ENCODE measurements around the gene ST6GALNAC2.
"Not testable (repeated sequence)": the region's sequence is repeated elsewhere in the genome, so short reads cannot be mapped to it uniquely, and the experiment has no call there.

The ST6GALNAC2 gene

DNA sequence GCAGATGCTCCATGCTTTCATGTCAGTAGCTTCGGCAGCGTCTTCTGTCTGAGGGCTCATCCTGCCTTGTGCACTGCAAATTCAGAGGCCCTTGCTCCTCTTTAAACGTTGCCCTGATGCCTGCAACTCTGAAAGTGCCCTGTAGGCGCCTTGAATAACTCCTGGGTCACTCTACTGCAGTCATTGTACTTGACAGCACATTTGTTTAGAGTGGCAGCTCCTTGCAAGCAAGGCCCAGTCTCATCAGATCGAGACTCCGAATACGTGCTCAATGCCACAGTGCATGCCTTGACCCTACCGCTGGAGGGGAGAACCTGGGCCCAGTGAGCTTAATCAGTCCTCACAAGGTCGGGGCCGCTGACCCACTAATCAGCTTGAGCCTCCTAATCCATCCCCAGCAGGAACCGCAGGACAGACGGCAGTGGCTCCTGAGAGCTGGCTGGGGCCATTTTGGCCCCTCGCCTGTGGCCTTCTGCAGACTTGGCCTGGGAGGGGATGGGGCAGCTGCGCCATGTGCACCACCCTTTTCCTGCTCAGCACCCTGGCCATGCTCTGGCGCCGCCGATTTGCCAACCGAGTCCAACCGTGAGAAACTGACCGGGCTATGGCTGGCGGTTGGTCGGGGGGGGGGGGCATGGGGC is 45.9 kb downstream of the ST6GALNAC2 start, which contains the start of gene PRCD:
TSS of gene PRCD (plus strand) at position 414 of the 641 bp plus-strand sequence. CDS start at position 512, 98 bp downstream.
- DNase-seq (ENCODE audit: low spot score), result no peak

DNA sequence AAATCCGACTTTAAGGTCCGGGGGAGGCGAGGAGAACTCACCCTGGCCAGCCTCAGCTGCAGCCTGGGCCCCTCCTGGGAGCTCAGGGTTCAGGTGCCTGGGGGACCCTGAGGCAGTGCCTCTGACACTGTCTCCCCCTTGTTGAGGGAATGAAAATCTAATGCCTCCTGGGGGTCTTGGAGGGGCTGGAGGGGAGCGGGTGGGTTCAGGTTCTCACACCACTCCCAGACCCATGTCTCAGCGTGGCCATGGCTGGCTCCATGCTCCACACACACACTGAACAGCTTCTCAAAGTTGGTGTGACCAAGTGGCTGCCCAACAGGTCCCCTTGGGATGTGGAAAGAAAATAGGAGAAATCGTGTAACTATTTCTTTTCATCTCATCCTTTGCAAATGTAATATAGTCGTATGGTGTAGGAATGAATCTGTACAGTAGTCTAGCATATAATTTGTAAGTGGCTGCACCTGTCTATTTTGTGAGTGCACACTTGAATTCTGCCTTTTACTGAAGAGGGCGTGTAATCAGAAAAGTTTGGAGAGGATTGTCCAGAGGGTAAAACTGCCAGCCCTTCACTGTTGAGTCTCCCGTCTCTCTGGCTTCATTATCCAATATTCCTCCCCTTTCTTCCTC is 46.6 kb downstream of the ST6GALNAC2 start:
- DNase-seq (ENCODE audit: low spot score), result no peak

DNA sequence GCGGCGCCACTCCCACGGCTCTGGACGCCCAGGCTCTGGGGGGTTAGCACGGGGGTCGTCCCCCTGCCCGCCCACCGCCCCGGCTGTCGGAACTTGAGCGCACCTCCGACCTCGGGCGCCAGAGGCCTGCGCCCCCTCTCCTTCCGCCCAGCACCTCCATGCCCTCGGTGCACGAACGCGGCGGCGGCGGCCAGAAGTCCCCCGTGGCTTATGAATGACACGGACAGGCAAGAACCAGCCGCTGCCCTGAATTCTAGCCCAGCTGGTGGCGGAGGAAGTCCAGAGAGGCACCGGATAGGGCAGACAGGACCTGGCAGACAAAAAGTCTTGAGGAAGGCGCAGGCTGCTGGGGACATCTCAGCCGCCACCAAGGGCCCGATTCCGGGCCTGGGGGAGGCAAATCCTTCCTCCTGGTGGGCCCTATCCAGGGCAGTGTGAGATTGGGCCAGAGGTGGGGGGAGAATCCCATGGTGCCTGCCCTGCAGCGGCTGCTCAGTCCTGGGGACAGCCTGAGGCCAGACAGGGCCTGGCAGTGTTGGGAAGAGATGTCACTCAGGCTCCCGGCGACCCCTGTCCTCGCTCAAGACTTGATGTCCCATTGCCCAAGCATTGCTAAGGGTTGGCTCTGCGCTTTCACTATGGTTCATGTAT is 47.3 kb downstream of the ST6GALNAC2 start:
- DNase-seq (ENCODE audit: low spot score), result no peak

DNA sequence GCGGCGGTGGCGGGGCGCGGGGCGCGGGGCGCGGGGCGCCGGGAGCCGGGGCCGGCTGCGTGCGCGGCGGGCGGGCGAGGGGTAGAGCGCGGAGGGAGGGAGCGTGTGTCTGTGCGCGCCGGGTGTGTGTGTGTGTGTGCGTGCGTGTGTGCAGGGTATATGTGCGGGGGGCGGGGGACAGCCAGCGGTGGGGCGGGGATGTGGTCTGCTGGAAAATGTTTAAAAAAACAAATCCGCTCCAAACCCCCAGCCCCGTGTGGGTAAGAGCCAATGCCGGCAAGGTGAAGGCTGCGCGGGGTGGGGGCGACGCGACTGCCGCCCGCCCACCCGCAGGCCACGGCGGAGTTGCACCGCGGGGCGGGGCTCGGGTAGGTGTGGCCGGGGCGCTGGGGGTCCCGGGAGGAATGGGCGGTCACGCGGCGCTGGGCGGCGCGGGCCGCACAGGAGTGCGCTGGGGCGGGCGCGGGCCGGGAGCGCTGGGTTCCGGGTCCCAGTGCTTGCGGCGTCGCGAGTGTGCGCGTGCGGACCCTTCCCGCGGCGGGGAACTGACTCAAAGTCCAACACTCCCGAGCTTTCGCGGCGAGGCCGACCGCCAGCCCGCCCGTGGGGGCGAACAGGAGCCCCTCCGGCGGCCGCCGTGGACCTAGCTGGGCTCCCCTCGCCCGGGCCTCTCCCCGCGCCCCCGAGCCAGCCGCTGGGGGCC is 47.9 kb downstream of the ST6GALNAC2 start, which contains the start of gene CYGB:
TSS of gene CYGB (minus strand) at position 132 of the 703 bp plus-strand sequence. CDS start 167 bp downstream, outside the sequence.
- DNase-seq (ENCODE audit: low spot score), result no peak

DNA sequence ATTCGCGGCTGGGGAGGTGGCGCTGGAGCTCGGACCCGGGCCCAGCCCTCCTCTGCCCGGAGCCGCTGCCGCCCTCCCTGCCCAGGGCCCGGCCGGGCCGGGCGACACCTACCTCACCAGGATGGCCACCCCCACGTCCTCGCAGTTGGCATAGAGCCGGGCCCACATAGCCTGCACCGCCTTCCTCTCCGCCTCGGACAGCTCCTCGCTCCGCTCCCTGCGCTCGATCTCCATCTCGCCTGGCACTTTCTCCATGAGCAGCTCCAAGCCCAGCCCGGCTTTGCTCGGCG is 48.4 kb downstream of the ST6GALNAC2 start:
- no peak for DNase-seq (ENCODE audit: low spot score)

DNA sequence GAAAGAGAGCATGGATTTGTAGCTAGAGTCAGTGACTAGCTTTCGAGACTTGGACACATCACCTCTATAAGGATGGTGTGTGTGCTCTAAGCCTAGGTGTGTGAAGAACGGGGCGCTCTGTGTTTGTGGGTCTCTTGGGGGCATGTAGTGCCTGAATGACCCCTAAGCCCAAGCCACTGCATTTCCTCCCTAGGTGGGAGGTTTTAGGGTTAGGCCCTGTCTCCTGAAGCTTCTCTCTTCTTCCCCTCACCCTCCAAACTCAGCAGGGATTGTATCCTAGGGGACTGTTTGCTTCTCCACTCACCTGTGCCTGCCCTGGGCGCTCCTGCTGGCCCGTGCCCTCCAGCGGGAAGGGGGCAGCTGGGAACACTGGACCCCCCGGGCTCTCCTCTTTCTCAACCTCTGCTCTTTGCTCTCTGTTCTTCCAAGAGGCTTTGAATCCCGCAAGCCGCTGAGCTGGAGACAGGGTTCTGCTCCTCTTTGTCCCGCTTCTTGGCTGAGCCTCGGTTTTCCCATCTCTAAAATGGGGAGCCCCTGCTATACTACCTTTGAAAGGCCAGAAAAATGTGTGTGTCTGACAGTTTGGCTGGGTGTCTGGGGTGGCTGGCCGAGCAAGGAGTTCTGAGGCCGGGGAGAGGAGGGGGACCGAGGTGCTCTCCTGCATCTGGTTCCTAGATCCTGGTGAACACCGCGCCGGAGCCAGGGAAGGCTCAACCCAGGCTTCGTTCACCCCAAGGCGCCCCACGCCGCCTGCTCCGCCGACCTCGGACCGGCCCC is 49.0 kb downstream of the ST6GALNAC2 start:
- no peak for DNase-seq (ENCODE audit: low spot score)

DNA sequence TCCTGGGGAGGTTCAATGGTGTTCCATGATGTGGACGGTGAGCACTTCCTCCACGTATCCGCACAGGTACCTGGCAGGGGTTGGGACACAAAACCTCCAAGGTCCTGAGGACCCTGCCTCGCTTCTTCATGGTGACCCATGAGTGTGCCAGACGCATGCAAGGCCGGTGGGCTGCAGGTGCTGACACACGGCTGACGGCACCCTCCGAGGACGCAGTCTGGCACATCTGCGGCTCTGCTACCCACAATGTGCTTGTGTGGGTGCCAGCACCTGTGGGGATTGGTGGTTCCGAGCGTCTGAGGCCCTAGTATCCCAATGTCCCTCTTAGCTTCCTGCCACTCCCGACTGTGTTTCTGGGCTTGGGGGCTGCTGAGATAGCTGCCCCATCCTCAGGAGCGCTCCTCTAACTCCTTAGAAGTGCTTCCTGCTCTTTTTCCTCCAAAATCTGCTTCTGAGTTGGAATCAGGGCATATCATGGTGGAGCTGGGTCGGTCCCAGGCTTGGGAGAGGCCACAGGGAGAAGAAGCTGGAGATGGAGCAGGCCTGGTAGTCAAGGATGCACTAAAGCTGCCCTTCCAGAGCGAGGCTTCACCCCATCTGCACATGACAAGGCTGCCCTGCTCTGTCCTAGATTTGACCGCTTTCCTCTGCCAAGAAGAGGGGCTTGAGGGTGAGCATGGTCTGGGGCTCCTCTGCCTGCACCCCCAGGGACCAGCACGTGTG is 49.7 kb downstream of the ST6GALNAC2 start:
- no peak for DNase-seq (ENCODE audit: low spot score)

DNA sequence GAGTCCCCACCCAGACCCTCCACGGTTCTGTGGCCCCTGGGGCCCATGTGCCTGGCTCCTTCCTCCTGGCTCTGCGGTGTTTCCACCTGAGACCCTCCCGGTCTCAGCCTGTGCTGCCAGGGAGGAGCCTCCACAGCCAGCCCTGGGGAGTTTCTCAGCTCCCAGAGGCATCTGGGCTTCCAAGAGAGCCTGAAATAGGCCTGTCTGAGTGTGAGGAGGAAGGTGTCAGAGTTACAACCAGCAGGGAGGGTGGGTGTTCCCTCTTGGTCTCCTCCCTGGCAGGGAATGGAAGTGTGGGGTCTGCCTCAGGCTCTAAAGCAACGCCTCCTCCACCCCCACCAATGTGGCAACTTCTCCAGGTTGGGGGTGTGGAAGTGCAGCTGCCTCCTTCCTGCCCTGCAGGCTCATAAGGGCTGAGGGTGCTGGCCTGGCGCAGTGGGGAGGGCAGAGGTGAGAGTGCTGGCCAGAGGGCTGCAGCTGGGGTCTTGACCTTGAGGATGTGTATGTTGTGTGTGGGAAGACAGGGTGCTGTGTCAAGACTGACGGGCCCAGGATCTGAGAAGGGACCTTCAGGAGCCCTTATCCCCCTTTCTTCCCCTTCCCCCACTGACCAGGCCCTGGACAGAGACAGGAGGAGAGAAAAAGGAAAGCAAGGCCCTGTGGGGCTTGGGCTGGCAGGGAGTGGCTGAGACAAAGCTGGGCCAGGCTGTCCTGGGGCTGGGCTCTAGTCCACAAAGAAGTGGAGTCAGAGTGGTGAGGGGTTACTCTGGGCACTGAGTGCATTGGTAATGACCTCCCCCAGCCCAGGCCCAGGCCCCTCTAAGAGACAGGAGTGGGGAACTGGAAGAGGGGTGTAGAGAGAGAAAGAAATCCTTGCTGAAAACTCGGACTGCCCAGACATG is 50.6 kb downstream of the ST6GALNAC2 start:
- DNase-seq (ENCODE audit: low spot score), result no peak

DNA sequence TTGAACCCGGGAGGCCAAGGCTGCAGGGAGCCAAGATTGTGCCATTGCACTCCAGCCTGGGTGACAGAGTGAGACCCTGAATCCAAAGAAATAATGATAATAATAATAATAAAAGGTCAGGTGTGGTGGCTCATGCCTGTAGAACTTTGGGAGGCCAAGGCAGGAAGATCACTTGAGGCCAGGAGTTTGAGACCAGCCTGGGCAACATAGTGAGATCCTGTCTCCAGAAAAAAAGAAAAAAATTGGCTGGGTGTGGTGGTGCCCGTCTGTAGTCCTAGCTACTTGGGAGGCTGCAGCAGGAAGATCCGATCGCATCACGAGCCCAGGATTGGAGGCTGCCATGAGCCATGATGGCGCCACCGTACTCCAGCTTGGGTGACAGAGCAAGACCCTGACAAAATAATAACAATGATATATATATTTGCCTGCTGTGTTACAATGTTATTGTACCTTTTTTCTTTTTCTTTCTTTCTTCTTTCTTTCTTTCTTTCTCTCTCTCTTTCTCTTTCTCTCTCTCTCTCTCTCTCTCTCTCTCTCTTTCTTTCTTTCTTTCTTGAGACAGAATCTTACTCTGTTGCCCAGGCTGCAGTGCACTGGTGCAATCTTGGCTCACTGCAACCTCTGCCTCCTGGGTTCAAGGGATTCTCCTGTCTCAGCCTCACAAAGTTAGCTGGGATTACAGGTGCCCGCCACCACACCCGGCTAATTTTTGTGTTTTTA is 51.9 kb downstream of the ST6GALNAC2 start:
- not testable (repeated sequence) for DNase-seq (ENCODE audit: low spot score)

DNA sequence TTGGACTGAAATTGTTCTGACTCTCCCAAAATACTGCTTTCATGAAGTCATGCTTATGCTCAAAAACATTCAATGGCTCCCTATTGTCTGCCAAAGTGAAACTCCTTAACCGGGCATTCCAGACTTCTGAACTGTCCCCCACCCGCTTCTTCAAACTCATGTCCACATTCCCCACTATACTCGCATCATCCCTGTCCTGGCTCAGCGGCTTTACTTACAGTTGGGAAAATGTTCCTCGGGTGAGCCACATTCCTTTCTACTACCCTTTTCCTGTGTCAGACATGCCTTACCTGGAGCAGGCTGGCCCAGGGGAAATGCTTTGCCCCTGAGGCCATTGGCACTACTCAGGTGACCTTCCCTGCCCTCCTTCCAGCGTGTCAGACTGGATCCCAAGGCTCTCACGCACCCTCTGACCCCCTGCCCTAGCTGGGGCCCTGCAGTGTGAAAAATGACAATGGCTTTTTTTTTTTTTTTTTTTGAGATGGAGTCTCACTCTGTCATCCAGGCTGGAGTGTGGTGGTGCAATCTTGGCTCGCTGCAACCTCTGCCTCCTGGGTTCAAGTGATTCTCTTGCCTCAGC is 53.5 kb downstream of the ST6GALNAC2 start:
- DNase-seq (ENCODE audit: low spot score), result no peak

DNA sequence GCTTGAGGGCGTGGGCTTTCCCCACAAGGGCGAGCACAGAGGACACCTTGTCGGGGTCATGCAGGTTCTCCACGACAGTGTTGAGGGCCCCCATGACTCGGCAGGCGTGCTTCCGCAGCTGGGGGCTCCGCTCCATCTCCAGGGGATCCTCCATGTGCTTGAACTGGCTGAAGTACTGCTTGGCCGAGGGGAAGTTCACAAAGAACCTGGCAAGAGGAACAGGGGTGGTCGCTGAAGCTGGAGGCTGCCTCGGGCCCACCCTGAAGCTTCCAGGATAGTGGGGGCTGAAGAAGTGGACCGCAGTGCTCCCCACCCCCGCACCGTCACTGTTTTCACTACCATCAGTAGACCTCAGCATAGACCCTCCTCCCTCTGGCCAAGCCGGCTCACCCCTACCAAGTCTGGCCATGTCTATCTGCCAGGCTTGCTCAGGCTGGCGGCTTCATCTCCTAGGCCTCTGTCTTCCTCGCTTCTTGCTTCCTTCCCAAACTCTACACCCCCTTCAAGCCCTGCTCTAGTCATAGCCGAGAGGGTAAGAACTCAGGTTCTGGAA is 54.1 kb downstream of the ST6GALNAC2 start:
- DNase-seq (ENCODE audit: low spot score), result no peak

DNA sequence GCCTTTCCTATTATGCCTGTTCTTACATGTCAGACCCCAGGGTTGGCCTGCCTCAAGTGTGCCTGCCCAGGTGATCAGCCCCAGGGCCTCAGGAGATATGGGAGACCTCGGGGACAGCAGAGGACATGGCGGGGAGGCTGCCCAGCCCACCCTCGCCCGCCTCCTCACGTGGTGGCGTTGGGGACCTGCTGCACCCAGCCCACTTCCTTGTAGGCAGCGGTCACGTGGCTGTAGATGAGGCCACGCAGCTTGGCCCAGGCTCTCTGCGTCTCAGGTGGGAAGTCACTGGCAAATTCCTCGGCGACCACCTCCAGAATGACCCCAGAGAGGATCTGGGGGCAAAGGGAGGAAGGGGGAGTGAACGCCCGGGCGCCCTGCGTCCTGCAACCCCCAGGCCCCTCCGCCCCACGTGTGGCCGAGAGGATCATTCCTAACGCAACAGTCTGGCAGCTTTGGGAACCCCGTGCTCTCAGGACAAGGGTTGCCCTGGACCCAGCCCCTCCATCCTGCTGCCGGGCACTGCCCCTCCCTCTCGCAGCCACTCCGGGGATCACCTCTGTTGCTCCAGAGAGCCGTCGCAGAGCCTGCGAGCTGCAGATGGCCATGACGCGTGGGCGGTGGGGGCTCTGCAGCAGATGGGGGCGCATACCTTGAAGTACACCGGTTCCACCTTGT is 54.7 kb downstream of the ST6GALNAC2 start:
- DNase-seq (ENCODE audit: low spot score), result no peak

DNA sequence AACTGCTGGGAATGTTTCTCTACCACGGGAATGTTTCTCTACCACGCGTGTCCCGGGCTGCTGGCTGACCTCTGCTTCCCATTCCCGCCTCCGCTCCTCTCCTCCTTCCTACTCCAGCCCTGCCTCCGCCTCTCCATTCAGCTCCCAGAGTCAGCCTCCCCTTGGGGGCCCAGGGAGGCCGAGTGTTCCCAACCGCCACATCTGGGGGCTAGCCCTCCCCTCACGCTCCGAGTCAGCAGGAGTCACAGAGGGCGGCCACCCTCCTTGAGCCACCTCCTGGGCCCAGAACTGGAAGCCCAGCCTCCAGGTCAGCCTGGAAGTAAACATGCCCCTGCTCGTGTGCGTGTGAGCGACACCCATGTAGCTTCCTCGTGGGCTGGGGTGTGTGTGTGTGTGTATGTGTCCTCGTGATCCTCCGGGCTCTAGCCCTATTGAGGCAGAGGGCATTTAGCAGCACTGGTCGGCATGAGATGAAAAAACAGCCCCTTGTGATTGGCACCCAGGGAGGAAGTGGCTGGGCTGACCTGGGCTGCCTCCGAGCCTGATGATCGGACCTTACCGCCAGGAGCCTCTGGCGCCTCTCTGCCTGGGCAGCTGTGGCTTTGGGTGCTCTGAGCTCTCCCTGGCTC is 55.5 kb downstream of the ST6GALNAC2 start:
- DNase-seq (ENCODE audit: low spot score), result no peak

DNA sequence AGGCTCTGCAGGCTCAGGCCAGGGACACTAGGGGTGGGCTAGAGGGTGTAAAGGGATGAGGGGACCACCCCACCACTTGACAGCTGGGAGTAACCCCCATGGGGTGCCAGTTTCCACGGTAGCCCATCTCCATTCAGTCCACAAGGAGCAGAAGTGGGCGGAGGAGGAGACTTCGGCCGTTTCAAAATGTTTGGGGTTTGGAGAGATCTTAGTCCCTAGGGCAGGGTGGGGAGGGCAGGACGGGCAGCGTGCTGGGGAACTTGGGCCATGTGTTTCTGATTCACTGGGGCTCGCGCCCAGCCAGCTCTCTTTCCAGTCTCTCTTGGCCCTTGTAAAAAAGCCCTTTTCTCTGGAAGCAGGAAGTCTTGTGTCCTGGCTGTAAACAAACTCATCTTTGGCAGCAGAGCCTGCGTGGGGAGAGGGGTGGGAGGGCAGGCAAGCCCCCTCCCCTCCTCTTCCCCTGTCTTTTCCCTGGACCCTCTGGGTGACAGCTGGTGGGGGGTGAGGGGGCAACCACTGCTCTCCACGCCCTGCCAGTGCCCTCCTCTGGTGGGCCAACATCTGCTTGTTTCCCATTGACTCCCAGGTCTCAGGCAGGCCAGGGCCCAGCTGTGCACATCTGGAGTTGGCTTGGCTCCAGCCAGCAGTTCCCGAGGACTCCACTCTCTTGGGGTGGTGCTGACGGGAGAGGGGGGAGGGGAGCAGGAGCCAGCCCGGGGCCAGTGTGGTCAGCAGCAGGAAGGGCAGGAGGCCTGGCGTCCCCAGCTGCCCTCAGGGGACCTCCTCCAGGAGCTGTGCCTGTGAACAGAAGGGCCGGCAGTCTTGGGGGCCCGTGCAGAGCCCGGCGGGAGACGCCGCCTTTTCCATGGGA is 56.2 kb downstream of the ST6GALNAC2 start:
- no peak for DNase-seq (ENCODE audit: low spot score)

DNA sequence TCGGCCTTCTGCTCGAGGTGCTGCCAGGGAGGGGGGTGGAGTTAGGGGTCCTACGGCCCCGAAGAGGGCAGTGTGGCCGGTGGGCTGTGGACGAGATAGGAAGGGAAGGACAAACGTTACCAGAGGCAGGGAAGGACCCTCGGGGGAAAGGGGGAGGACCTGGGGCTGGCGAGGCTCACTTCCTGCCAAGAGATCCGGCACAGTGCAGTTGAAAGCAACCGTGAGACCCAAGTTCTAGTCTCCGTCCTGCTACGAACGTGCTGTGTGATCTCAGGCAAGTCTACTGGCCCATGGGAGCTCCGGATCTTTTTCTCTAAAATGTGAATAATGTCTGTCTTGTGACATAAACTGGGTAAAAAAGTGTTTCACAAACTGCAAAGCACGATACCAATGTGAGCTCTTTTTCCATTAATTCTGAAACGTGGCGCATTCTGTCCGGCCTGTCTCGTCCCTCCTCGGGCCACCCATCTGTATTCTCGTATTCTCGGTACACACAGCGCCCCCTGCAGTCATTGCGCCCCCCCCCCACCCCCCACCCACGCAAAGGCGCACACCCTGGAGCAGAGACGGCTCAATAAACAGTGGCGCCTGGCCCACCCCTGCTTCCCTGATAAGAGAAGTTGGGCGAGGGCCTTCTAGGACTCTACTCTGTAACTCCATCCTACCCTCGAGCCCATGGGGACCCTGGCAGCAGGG is 57.0 kb downstream of the ST6GALNAC2 start:
- DNase-seq (ENCODE audit: low spot score), result no peak

DNA sequence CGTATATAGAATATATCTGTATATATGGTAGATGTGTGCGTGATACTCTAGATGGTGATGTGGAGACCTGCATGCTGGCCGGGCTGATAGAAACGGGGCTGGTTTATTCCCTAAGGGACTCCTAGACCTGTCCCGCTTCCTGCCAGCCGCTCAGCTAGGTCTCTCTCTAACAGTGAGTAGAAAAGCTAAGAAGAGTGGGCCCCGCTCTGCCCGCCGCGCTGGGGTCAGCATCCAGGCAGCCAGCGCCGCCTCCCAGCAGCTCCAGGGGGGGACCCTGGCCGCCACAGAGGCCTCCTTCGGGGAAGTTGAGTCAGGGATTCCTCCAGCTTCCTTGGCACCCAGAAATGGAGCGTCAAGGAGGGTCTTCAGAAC is 57.5 kb downstream of the ST6GALNAC2 start:
- DNase-seq (ENCODE audit: low spot score), result no peak

Measured in putamen (tissue), 1 donor.